ENCODE measurements around the gene ABR.

- TF ChIP-seq CTCF (IDR thresholded peaks at IDR 0.05) (no peak), POLR2A (IDR thresholded peaks at IDR 0.05) (no peak)
Measured at GRCh38 chr17:1012823-1013728, 166.7 kb downstream of the ABR start.

All from prostate gland (tissue), 2 donors.